Peyer's patch (tissue), 4 donors: ENCODE measurements around the gene STK24.

ENCODE experiments used
- CTCF ChIP-seq, 6 experiments: fragments of 450-650 bp in 4 of 6; fragments of 200-600 bp in 2 of 6; sonication (generic) in 1 of 6; IDR thresholded peaks; one replicate each; pipeline ENCODE4 v1.5.1; 2017 to 2019; ENCODE audit warnings: antibody characterized with exemption in 6 of 6, mild to moderate bottlenecking in 3 of 6, moderate library complexity in 1 of 6
- POLR2A ChIP-seq, 2 donors: fragments of 450-650 bp; IDR thresholded peaks; one replicate each; pipeline ENCODE4 v1.5.1; 2017; ENCODE audit warnings: antibody characterized with exemption in 2 of 2, mild to moderate bottlenecking in 2 of 2, moderate library complexity in 2 of 2

GRCh38 chr13:98429977-98430736 lies 146.8 kb downstream of the STK24 start:
- TF ChIP-seq POLR2A (IDR thresholded peaks at IDR 0.05) (no peak), CTCF (IDR thresholded peaks at IDR 0.05) (no peak)
